HCT116 (cell line): Measurements from ENCODE around the gene APBA1. TPM values are rescaled to one million over a fixed set of nuclear protein-coding genes. Genes with fewer than 3 reads are reported as not detected.

Experiments used
- ATAC-seq: fragments of 200-7000 bp; cut with Tn5 transposase; 2 replicates; pipeline ENCODE4 v1.9.1; 2020; ENCODE audit warnings: mild to moderate bottlenecking, moderate library complexity
- BruUV-seq: library from RNA; stranded (reverse); fragments of 400-500 nt; replicated peaks from 2 replicates; lab custom pipeline; 2021; lab: Mats Ljungman, UMichigan
- CTCF ChIA-PET: fragments of 300-600 bp; sonication (Branson Sonifier 250); formaldehyde crosslinking; loops from one replicate; lab custom pipeline; 2021; ENCODE audit warnings: antibody characterized with exemption; lab: Charles Lee
- POLR2A ChIA-PET: fragments of 300-600, 350-600 bp; sonication (Branson Sonifier 250); formaldehyde crosslinking; loops from one replicate; lab custom pipeline; 2021; ENCODE audit warnings: antibody characterized with exemption; lab: Charles Lee
- RAD21 ChIA-PET, 2 experiments: fragments of 300-600 bp; sonication (Branson Sonifier 250); formaldehyde crosslinking; loops; one replicate each; lab custom pipeline; 2023; ENCODE audit warnings: low total read pairs in 2 of 2; ENCODE audit not compliant: uncharacterized antibody in 2 of 2, unreplicated experiment in 2 of 2, low non-redundant PET in 1 of 2; lab: Charles Lee
- DNase-seq: peaks from one replicate; pipeline ENCODE4 v3.0.0-alpha.2; 2010; ENCODE audit warnings: low read depth, low spot score
- H2AFZ ChIP-seq: fragments of 200-600 bp; shearing (Covaris generic), sonication (generic); 2 replicates; pipeline ENCODE4 v1.6.1; 2017; ENCODE audit warnings: low read depth, mixed run types, mixed read lengths, antibody characterized with exemption, low read length; ENCODE audit not compliant: poor library complexity, severe bottlenecking
- H3K27ac ChIP-seq: 2 replicates; pipeline ENCODE4 v1.5.1; 2012; ENCODE audit warnings: low read depth, low read length
- H3K27me3 ChIP-seq: fragments of 200-600 bp; sonication (generic); 2 replicates; pipeline ENCODE4 v1.6.1; 2016; ENCODE audit warnings: mixed run types, low read length, mixed read lengths; ENCODE audit not compliant: insufficient read depth
- H3K36me3 ChIP-seq, 2 experiments: fragments of 200-500 bp in 1 of 2; fragments of 200-600 bp in 1 of 2; sonication (Bioruptor generic) in 1 of 2; sonication (generic) in 1 of 2; 2 replicates each; pipeline versions ENCODE4 v1.5.1 to v1.6.1; 2014 to 2016; ENCODE audit warnings: low read length in 2 of 2, inconsistent platforms in 1 of 2, mixed read lengths in 1 of 2, mixed run types in 1 of 2; ENCODE audit not compliant: insufficient read depth in 2 of 2, control insufficient read depth in 1 of 2
- H3K4me1 ChIP-seq, 2 experiments: fragments of 200-600 bp in 1 of 2; sonication (generic) in 1 of 2; 2 replicates each; pipeline versions ENCODE4 v1.5.1 to v1.6.1; 2012 to 2017; ENCODE audit warnings: low read length in 2 of 2, inconsistent platforms in 1 of 2, mild to moderate bottlenecking in 1 of 2, mixed read lengths in 1 of 2, mixed run types in 1 of 2, moderate library complexity in 1 of 2; ENCODE audit not compliant: insufficient read depth in 2 of 2, control insufficient read depth in 1 of 2
- H3K4me2 ChIP-seq: fragments of 200-600 bp; sonication (generic); 2 replicates; pipeline ENCODE4 v1.6.1; 2017; ENCODE audit warnings: mixed run types, low read length, mixed read lengths
- H3K4me3 ChIP-seq, 2 experiments: fragments of 200-600 bp in 1 of 2; sonication (generic) in 1 of 2; replicated peaks in 1 of 2; 2 replicates each; pipeline ENCODE4 v1.5.1; 2011 to 2016; ENCODE audit warnings: low read length in 2 of 2, control low read depth in 1 of 2, low read depth in 1 of 2, mild to moderate bottlenecking in 1 of 2, mixed read lengths in 1 of 2, mixed run types in 1 of 2
- H3K79me2 ChIP-seq: fragments of 200-600 bp; sonication (generic); 2 replicates; pipeline ENCODE4 v1.6.1; 2017; ENCODE audit warnings: mild to moderate bottlenecking, mixed run types, low read length, moderate library complexity, mixed read lengths; ENCODE audit not compliant: insufficient read depth
- H3K9ac ChIP-seq: fragments of 200-600 bp; sonication (generic); 2 replicates; pipeline ENCODE4 v1.6.1; 2016; ENCODE audit warnings: low read length, mixed read lengths
- H3K9me2 ChIP-seq: fragments of 200-600 bp; sonication (generic), shearing (Covaris generic); 2 replicates; pipeline ENCODE4 v1.6.1; 2017; ENCODE audit warnings: mixed run types, mild to moderate bottlenecking, moderate library complexity; ENCODE audit not compliant: insufficient read depth
- H3K9me3 ChIP-seq, 2 experiments: fragments of 200-500 bp in 1 of 2; fragments of 200-600 bp in 1 of 2; sonication (Bioruptor generic) in 1 of 2; sonication (generic) in 1 of 2; 2 replicates each; pipeline ENCODE4 v1.6.1; 2014 to 2017; ENCODE audit warnings: low read length in 2 of 2, mixed read lengths in 2 of 2, inconsistent platforms in 1 of 2, low read depth in 1 of 2, mild to moderate bottlenecking in 1 of 2, mixed run types in 1 of 2, moderate library complexity in 1 of 2; ENCODE audit not compliant: control insufficient read depth in 1 of 2, insufficient read depth in 1 of 2
- H4K20me1 ChIP-seq: fragments of 200-600 bp; sonication (generic), shearing (Covaris generic); 2 replicates; pipeline ENCODE4 v1.6.1; 2017; ENCODE audit warnings: mixed run types, mild to moderate bottlenecking, moderate library complexity; ENCODE audit not compliant: insufficient read depth
- CBX3 ChIP-seq: IDR thresholded peaks from 2 replicates; pipeline ENCODE4 v1.6.1; 2012; ENCODE audit warnings: low read depth
- EGR1 ChIP-seq: IDR thresholded peaks from 2 replicates; pipeline ENCODE4 v1.6.1; 2012; ENCODE audit warnings: low read depth
- ELF1 ChIP-seq: IDR thresholded peaks from 2 replicates; pipeline ENCODE4 v1.6.1; 2012; ENCODE audit warnings: low read depth, borderline replicate concordance
- EZH2phosphoT487 ChIP-seq: fragments of 200-600 bp; IDR thresholded peaks from 2 replicates; pipeline ENCODE4 v1.6.1; 2018; ENCODE audit warnings: antibody characterized with exemption, borderline replicate concordance
- JUND ChIP-seq: IDR thresholded peaks from 2 replicates; pipeline ENCODE4 v1.6.1; 2012
- POLR2A ChIP-seq: IDR thresholded peaks from 2 replicates; pipeline ENCODE4 v1.7.0; 2011; ENCODE audit warnings: borderline replicate concordance; ENCODE audit not compliant: insufficient read depth, insufficient read length; ENCODE audit errors: extremely low read depth
- RAD21 ChIP-seq: IDR thresholded peaks from 2 replicates; pipeline ENCODE4 v1.6.1; 2012; ENCODE audit warnings: low read depth, mild to moderate bottlenecking
- SIN3A ChIP-seq: IDR thresholded peaks from 2 replicates; pipeline ENCODE4 v1.6.1; 2012; ENCODE audit warnings: low read depth
- SRF ChIP-seq: IDR thresholded peaks from 2 replicates; pipeline ENCODE4 v1.6.1; 2012; ENCODE audit warnings: low read depth
- ZFX ChIP-seq: fragments of 450-650 bp; IDR thresholded peaks from 2 replicates; pipeline ENCODE4 v1.6.1; 2017
- intact Hi-C: fragments of 100-400 bp; cut with micrococcal nuclease; formaldehyde crosslinking; loops from 2 replicates; pipeline ENCODE4 v1.10.0; 2022
- total RNA-seq: library from RNA; stranded (reverse); gene quantifications from one replicate; pipeline ENCODE4 v1.2.1, GENCODE V29; 2021; ENCODE audit not compliant: unreplicated experiment
- TF ChIP-seq, protein P1 (sequence below): IDR thresholded peaks from 2 replicates; pipeline ENCODE4 v1.6.1; 2011; ENCODE audit warnings: mild to moderate bottlenecking, low read length, moderate library complexity; ENCODE audit not compliant: insufficient replicate concordance; ENCODE audit errors: extremely low read depth
- TF ChIP-seq, protein P2 (sequence below): IDR thresholded peaks from 2 replicates; pipeline ENCODE4 v1.6.1; 2012
- TF ChIP-seq, protein P3 (sequence below): IDR thresholded peaks from 2 replicates; pipeline ENCODE4 v1.6.1; 2012; ENCODE audit warnings: low read depth

Gene APBA1
- total RNA-seq, 1 experiment from 2014 or later: 0.20 TPM

DNA sequence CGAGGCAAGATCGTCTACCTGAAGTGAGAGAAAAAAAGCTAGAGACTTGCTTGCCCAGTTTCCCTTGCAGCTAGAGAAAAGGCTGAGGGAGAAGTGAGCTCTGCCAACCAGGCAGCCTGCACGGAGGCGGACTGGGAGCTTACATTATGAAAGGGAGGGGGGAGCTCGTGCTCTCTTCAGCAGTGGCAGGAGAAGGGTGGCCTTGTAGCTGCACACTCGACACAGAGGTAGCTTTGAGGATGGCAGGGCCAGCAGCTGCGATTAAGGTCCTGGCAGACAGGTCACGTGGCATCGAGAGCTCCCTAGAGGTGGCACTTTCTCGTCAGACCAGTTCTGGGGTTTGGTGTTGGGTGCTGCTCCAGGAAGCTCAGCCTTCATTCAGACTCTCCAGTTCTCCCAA lies 26.7 kb downstream of the APBA1 start:
- no peaks in the 10 kb centered on the region for H3K27me3 ChIP-seq

More for the DNA sequence above, 26.7 kb downstream of the APBA1 start:
- POLR2A ChIA-PET: no interaction called here
- Histone ChIP-seq H4K20me1 (no peaks in the 10 kb centered on the region), H3K9me3 (no peaks in the 10 kb centered on the region), H3K4me3 (no peak overlapping the region), H3K36me3 (no peaks in the 10 kb centered on the region), H3K9ac (no peak overlapping the region), H3K79me2 (no peaks in the 10 kb centered on the region), H2AFZ (no peak overlapping the region), H3K27ac (no peak overlapping the region), H3K4me1 (peaks cover 3 to 7% of the 10 kb centered on the region in 2 experiments; a peak in 3 of 4 replicates), H3K9me2 (no peaks in the 10 kb centered on the region), H3K4me2 (peak overlapping the region; percentile 39)
- RAD21 ChIA-PET: no interaction called here
- DNase-seq: peak; percentile 8
- intact Hi-C loops: loop anchor here (10.0 kb wide), 1 partner anchor 891 kb away; no protein-coding TSS in a partner anchor
- TF ChIP-seq JUND: no peak
- TF ChIP-seq RAD21: no peak
- TF ChIP-seq, protein P1, sequence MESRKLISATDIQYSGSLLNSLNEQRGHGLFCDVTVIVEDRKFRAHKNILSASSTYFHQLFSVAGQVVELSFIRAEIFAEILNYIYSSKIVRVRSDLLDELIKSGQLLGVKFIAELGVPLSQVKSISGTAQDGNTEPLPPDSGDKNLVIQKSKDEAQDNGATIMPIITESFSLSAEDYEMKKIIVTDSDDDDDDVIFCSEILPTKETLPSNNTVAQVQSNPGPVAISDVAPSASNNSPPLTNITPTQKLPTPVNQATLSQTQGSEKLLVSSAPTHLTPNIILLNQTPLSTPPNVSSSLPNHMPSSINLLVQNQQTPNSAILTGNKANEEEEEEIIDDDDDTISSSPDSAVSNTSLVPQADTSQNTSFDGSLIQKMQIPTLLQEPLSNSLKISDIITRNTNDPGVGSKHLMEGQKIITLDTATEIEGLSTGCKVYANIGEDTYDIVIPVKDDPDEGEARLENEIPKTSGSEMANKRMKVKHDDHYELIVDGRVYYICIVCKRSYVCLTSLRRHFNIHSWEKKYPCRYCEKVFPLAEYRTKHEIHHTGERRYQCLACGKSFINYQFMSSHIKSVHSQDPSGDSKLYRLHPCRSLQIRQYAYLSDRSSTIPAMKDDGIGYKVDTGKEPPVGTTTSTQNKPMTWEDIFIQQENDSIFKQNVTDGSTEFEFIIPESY: no peak
- no peak for TF ChIP-seq ZFX
- no peak for TF ChIP-seq EGR1
- TF ChIP-seq, protein P2, sequence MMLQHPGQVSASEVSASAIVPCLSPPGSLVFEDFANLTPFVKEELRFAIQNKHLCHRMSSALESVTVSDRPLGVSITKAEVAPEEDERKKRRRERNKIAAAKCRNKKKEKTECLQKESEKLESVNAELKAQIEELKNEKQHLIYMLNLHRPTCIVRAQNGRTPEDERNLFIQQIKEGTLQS: no peak
- no peak for TF ChIP-seq SIN3A
- no peak for TF ChIP-seq SRF
- TF ChIP-seq, protein P3, sequence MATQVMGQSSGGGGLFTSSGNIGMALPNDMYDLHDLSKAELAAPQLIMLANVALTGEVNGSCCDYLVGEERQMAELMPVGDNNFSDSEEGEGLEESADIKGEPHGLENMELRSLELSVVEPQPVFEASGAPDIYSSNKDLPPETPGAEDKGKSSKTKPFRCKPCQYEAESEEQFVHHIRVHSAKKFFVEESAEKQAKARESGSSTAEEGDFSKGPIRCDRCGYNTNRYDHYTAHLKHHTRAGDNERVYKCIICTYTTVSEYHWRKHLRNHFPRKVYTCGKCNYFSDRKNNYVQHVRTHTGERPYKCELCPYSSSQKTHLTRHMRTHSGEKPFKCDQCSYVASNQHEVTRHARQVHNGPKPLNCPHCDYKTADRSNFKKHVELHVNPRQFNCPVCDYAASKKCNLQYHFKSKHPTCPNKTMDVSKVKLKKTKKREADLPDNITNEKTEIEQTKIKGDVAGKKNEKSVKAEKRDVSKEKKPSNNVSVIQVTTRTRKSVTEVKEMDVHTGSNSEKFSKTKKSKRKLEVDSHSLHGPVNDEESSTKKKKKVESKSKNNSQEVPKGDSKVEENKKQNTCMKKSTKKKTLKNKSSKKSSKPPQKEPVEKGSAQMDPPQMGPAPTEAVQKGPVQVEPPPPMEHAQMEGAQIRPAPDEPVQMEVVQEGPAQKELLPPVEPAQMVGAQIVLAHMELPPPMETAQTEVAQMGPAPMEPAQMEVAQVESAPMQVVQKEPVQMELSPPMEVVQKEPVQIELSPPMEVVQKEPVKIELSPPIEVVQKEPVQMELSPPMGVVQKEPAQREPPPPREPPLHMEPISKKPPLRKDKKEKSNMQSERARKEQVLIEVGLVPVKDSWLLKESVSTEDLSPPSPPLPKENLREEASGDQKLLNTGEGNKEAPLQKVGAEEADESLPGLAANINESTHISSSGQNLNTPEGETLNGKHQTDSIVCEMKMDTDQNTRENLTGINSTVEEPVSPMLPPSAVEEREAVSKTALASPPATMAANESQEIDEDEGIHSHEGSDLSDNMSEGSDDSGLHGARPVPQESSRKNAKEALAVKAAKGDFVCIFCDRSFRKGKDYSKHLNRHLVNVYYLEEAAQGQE: no peak
- no peak for TF ChIP-seq EZH2phosphoT487
- no peak for TF ChIP-seq ELF1
- no peak for TF ChIP-seq CBX3
- no peak for TF ChIP-seq POLR2A
- ATAC-seq: peak; percentile 84
- BruUV-seq: no TSS peak
- CTCF ChIA-PET: interaction anchor here (1.6 kb wide), 1 partner anchor 28 kb away, joined by 7 read pairs; the partner anchor contains the start of gene APBA1
